Hepatocyte (in vitro differentiated cells): Measurements from ENCODE around the gene OBSCN.

Experiments used
- EZH2 ChIP-seq: fragments of 200-600 bp; sonication (generic); IDR thresholded peaks from 2 replicates; pipeline ENCODE4 v1.6.1; 2016; ENCODE audit warnings: antibody characterized with exemption, mild to moderate bottlenecking, borderline replicate concordance
- EZH2phosphoT487 ChIP-seq: fragments of 200-600 bp; sonication (generic); IDR thresholded peaks from one replicate; pipeline ENCODE4 v1.6.1; 2018; ENCODE audit warnings: antibody characterized with exemption, mild to moderate bottlenecking, low read depth, moderate library complexity; ENCODE audit not compliant: unreplicated experiment, severe bottlenecking
- TF ChIP-seq, protein P1 (sequence below): fragments of 200-600 bp; sonication (generic); IDR thresholded peaks from 2 replicates; pipeline ENCODE4 v1.5.1; 2016; ENCODE audit warnings: antibody characterized with exemption, mild to moderate bottlenecking; ENCODE audit not compliant: poor library complexity

DNA sequence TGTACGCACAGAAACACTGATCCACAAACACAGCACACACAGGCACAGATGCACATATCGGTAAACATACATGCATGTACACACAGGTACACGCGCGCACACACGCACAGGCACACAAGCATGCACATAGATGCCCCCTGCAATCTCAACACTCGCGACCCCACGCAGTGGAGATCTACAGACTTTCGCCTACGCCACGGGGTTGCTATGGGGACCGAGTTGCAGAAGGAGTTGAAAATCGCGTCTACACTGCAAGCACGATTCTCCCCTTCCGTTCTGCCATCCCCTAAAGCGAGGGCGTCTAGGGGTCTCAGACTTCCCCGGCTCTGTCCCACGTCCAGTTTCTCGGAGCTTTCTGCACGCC is 208.0 kb downstream of the OBSCN start:
- TF ChIP-seq, protein P1, sequence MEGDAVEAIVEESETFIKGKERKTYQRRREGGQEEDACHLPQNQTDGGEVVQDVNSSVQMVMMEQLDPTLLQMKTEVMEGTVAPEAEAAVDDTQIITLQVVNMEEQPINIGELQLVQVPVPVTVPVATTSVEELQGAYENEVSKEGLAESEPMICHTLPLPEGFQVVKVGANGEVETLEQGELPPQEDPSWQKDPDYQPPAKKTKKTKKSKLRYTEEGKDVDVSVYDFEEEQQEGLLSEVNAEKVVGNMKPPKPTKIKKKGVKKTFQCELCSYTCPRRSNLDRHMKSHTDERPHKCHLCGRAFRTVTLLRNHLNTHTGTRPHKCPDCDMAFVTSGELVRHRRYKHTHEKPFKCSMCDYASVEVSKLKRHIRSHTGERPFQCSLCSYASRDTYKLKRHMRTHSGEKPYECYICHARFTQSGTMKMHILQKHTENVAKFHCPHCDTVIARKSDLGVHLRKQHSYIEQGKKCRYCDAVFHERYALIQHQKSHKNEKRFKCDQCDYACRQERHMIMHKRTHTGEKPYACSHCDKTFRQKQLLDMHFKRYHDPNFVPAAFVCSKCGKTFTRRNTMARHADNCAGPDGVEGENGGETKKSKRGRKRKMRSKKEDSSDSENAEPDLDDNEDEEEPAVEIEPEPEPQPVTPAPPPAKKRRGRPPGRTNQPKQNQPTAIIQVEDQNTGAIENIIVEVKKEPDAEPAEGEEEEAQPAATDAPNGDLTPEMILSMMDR, result no peak
- TF ChIP-seq EZH2 (no peak), EZH2phosphoT487 (no peak)
